HG03378 (cell line): ENCODE measurements around the gene SCFD2.
A peak's percentile ranks its signal among the peaks of the same experiment; 100 is the strongest.

Source experiments
- ATAC-seq: cut with Tn5 transposase; IDR thresholded peaks from one replicate; pipeline ENCODE4 v1.9.1; 2021; ENCODE audit warnings: mild to moderate bottlenecking, moderate library complexity; ENCODE audit not compliant: unreplicated experiment

Gene SCFD2

GRCh38 chr4:53118676-53119075, 247.2 kb downstream of the SCFD2 start:
- no peak for ATAC-seq

GRCh38 chr4:53116954-53117353, 248.9 kb downstream of the SCFD2 start:
- no peak for ATAC-seq

- ATAC-seq, result peak; percentile 76
These were observed 252.2 kb downstream of the SCFD2 start for GRCh38 chr4:53113431-53114225.

- no peak for ATAC-seq
These were observed 260.5 kb downstream of the SCFD2 start for GRCh38 chr4:53105313-53105712.

- ATAC-seq, result no peak
These were observed 262.4 kb downstream of the SCFD2 start for GRCh38 chr4:53103481-53103880.

GRCh38 chr4:53101191-53101581, 264.7 kb downstream of the SCFD2 start:
- no peak for ATAC-seq

- ATAC-seq, result no peak
These were observed 265.2 kb downstream of the SCFD2 start for GRCh38 chr4:53100501-53101190.

- ATAC-seq, result no peak
These were observed 267.2 kb downstream of the SCFD2 start for GRCh38 chr4:53098681-53099121.

GRCh38 chr4:53094040-53094439, 271.8 kb downstream of the SCFD2 start:
- ATAC-seq, result no peak

GRCh38 chr4:53089936-53090729, 275.7 kb downstream of the SCFD2 start:
- ATAC-seq, result no peak

- no peak for ATAC-seq
These were observed 277.7 kb downstream of the SCFD2 start for GRCh38 chr4:53088152-53088551.

- no peak for ATAC-seq
These were observed 289.4 kb downstream of the SCFD2 start for GRCh38 chr4:53076374-53076958.

GRCh38 chr4:53075162-53075785, 290.6 kb downstream of the SCFD2 start:
- no peak for ATAC-seq

GRCh38 chr4:53068755-53069330, 297.0 kb downstream of the SCFD2 start:
- no peak for ATAC-seq

GRCh38 chr4:53067125-53067802, 298.6 kb downstream of the SCFD2 start:
- no peak for ATAC-seq

GRCh38 chr4:53066155-53066554, 299.7 kb downstream of the SCFD2 start:
- no peak for ATAC-seq

GRCh38 chr4:53064609-53065008, 301.3 kb downstream of the SCFD2 start:
- no peak for ATAC-seq

GRCh38 chr4:53061091-53061850, 304.6 kb downstream of the SCFD2 start:
- no peak for ATAC-seq

- no peak for ATAC-seq
These were observed 305.6 kb downstream of the SCFD2 start for GRCh38 chr4:53060278-53060677.
